GM12878 (cell line): ENCODE measurements around the gene NAV2. TPM values are rescaled to one million over a fixed set of nuclear protein-coding genes. Genes with fewer than 3 reads are reported as not detected.
A peak's percentile ranks its signal among the peaks of the same experiment; 100 is the strongest.

Experiments
- ATAC-seq: fragments of 200-7000 bp; cut with Tn5 transposase; 3 replicates; pipeline ENCODE4 v1.9.1; 2020; ENCODE audit warnings: mild to moderate bottlenecking, moderate library complexity
- BruUV-seq: library from RNA; stranded (reverse); fragments of 400-500 nt; replicated peaks from 2 replicates; lab custom pipeline; 2021; lab: Mats Ljungman, UMichigan
- CTCF ChIA-PET: fragments of 300-600 bp; sonication (Branson Sonifier 250); formaldehyde crosslinking; extraction: SDS; loops from one replicate; lab custom pipeline; 2021; ENCODE audit warnings: inconsistent platforms; lab: Yijun Ruan, JAX
- POLR2A ChIA-PET: fragments of 350-600 bp; formaldehyde crosslinking; extraction: SDS; loops from one replicate; lab custom pipeline; 2021; ENCODE audit warnings: inconsistent platforms; lab: Charles Lee
- RAD21 ChIA-PET: fragments of 300-600 bp; sonication (Branson Sonifier 250); formaldehyde crosslinking; loops from one replicate; lab custom pipeline; 2023; ENCODE audit warnings: antibody characterized with exemption; ENCODE audit not compliant: unreplicated experiment; lab: Charles Lee
- SMC1A ChIA-PET: fragments of 300-600 bp; sonication (Branson Sonifier 250); formaldehyde crosslinking; loops from one replicate; lab custom pipeline; 2023; ENCODE audit not compliant: unreplicated experiment, uncharacterized antibody; lab: Charles Lee
- DNase-seq: peaks from one replicate; pipeline ENCODE4 v3.0.0-alpha.2; 2011; ENCODE audit warnings: low read depth, low spot score
- FAIRE-seq: peaks from 3 replicates; lab custom pipeline; 2011; peaks lifted over from hg19 to GRCh38; lab: Jason Lieb, UNC
- H2AFZ ChIP-seq: 2 replicates; pipeline ENCODE4 v1.6.0; 2011; ENCODE audit warnings: low read depth, low read length, control low read depth; ENCODE audit not compliant: control insufficient read depth
- H3K27ac ChIP-seq: 2 replicates; pipeline ENCODE4 v1.5.1; 2011; ENCODE audit warnings: control low read depth; ENCODE audit not compliant: control insufficient read depth, insufficient read depth
- H3K27me3 ChIP-seq, 2 experiments: replicated peaks in 1 of 2; 2 replicates each; pipeline versions ENCODE4 v1.6.0 to v1.6.1; 2011; ENCODE audit warnings: low read length in 1 of 2; ENCODE audit not compliant: control insufficient read depth in 2 of 2, insufficient read depth in 2 of 2
- H3K36me3 ChIP-seq, 2 experiments: 2 replicates each; pipeline ENCODE4 v1.5.1; 2011; ENCODE audit warnings: low read length in 1 of 2; ENCODE audit not compliant: control insufficient read depth in 2 of 2, insufficient read depth in 2 of 2
- H3K4me1 ChIP-seq: 2 replicates; pipeline ENCODE4 v1.6.1; 2011; ENCODE audit warnings: mild to moderate bottlenecking, low read length, moderate library complexity, mixed read lengths; ENCODE audit not compliant: control insufficient read depth, insufficient read depth
- H3K4me2 ChIP-seq: 2 replicates; pipeline ENCODE4 v1.6.0; 2011; ENCODE audit warnings: control low read depth; ENCODE audit not compliant: control insufficient read depth, insufficient read depth
- H3K4me3 ChIP-seq: fragments of 200-600 bp; sonication (generic); 2 replicates; pipeline ENCODE4 v1.5.1; 2016
- H3K79me2 ChIP-seq: 2 replicates; pipeline ENCODE4 v1.6.0; 2011; ENCODE audit warnings: low read length; ENCODE audit not compliant: control insufficient read depth, insufficient read depth
- H3K9ac ChIP-seq: 2 replicates; pipeline ENCODE4 v1.8.0; 2011; ENCODE audit warnings: low read length, control low read depth, mixed read lengths; ENCODE audit not compliant: control insufficient read depth, insufficient read depth
- H3K9me3 ChIP-seq: replicated peaks from 3 replicates; pipeline ENCODE4 v1.5.1; 2011; ENCODE audit warnings: mild to moderate bottlenecking, low read length; ENCODE audit not compliant: control insufficient read depth, insufficient read depth
- H4K20me1 ChIP-seq: 2 replicates; pipeline ENCODE4 v1.6.0; 2011; ENCODE audit not compliant: control insufficient read depth, insufficient read depth
- BMI1 ChIP-seq: fragments of 450-650 bp; IDR thresholded peaks from 2 replicates; pipeline ENCODE4 v1.6.1; 2016; ENCODE audit warnings: mild to moderate bottlenecking, moderate library complexity, borderline replicate concordance
- CBX5 ChIP-seq: sonication (generic); IDR thresholded peaks from 2 replicates; pipeline ENCODE4 v1.6.1; 2016; ENCODE audit warnings: low read depth, moderate library complexity, mild to moderate bottlenecking, inconsistent platforms
- JUNB ChIP-seq: IDR thresholded peaks from 2 replicates; pipeline ENCODE4 v1.6.1; 2016; ENCODE audit warnings: antibody characterized with exemption, mild to moderate bottlenecking
- RAD21 ChIP-seq: IDR thresholded peaks from 2 replicates; pipeline ENCODE4 v1.6.1; 2011; ENCODE audit warnings: mild to moderate bottlenecking, low read depth, low read length, moderate library complexity; ENCODE audit not compliant: insufficient read depth
- RB1 ChIP-seq: fragments of 450-650 bp; formaldehyde crosslinking; IDR thresholded peaks from 2 replicates; pipeline ENCODE4 v1.6.1; 2017; ENCODE audit warnings: mild to moderate bottlenecking, borderline replicate concordance
- SMC3 ChIP-seq: IDR thresholded peaks from 2 replicates; pipeline ENCODE4 v1.6.1; 2011; ENCODE audit warnings: low read length, improper control_type of control experiment, borderline replicate concordance
- SUPT20H ChIP-seq: IDR thresholded peaks from 2 replicates; pipeline ENCODE4 v1.6.1; 2011; ENCODE audit warnings: low read depth, mild to moderate bottlenecking, low read length, moderate library complexity, borderline replicate concordance; ENCODE audit not compliant: control insufficient read depth
- YY1 ChIP-seq: IDR thresholded peaks from 2 replicates; pipeline ENCODE4 v1.6.1; 2011; ENCODE audit warnings: low read depth, mild to moderate bottlenecking, low read length
- ZBED1 ChIP-seq: IDR thresholded peaks from 2 replicates; pipeline ENCODE4 v1.6.1; 2016; ENCODE audit warnings: borderline replicate concordance
- WGBS: methylation state at CpG from one replicate; pipeline ENCODE4 v1.1.6; 2016; ENCODE audit warnings: low lambda C conversion rate; ENCODE audit not compliant: insufficient replicate concordance, insufficient coverage; ENCODE audit errors: missing lambda C conversion rate; 5-methylcytosine and 5-hydroxymethylcytosine counted together
- in situ Hi-C: fragments of 300-500 bp; cut with MboI; formaldehyde crosslinking; loops from 9 replicates; pipeline ENCODE4 v1.14.3; 2018; ENCODE audit warnings: mixed read lengths
- intact Hi-C: fragments of 100-400 bp; cut with micrococcal nuclease; formaldehyde crosslinking; loops from one replicate; pipeline ENCODE4 v1.14.2; 2022; ENCODE audit not compliant: unreplicated experiment
- polyA plus RNA-seq, 11 experiments: library from polyadenylated mRNA; depleted of rRNA in 4 of 11; unstranded in 6 of 11; stranded (reverse) in 5 of 11; fragments of >200 nt; fragmentation: Nextera tagmentation in 4 of 11; fragmentation: Illumina TruSeq in 1 of 11; extraction: Ambion mirVana in 4 of 11; extraction: Trizol in 1 of 11; gene quantifications; 1 replicate in 1 of 11; 2 replicates in 10 of 11; pipeline versions ENCODE4 v1.2.1 to v1.2.3, GENCODE V29; 2011 to 2016; ENCODE audit warnings: inconsistent platforms in 2 of 11, missing spikeins in 2 of 11, low read depth in 1 of 11
- total RNA-seq, 4 experiments: library from RNA; depleted of rRNA in 3 of 4; stranded (reverse); fragments of >200 nt in 3 of 4; fragmentation: Illumina TruSeq in 1 of 4; extraction: Trizol in 1 of 4; gene quantifications; 2 replicates each; pipeline versions ENCODE4 v1.2.1 to v1.2.3, GENCODE V29; 2013 to 2021
- TF ChIP-seq, protein P1 (sequence below): IDR thresholded peaks from 2 replicates; pipeline ENCODE4 v1.6.1; 2012; ENCODE audit warnings: mild to moderate bottlenecking, low read depth, low read length
- TF ChIP-seq, protein P2 (sequence below): IDR thresholded peaks from 2 replicates; pipeline ENCODE4 v1.6.1; 2011; ENCODE audit warnings: low read depth, low read length, improper control_type of control experiment, borderline replicate concordance
- TF ChIP-seq, protein P3 (sequence below), 3 experiments: IDR thresholded peaks in 2 of 3; conservative IDR thresholded peaks in 1 of 3; 2 replicates each; pipeline ENCODE4 v1.5.1; 2011; ENCODE audit warnings: low read depth in 3 of 3, low read length in 3 of 3, mild to moderate bottlenecking in 3 of 3, control low read depth in 2 of 3, moderate library complexity in 2 of 3, inconsistent platforms in 1 of 3, mixed read lengths in 1 of 3; ENCODE audit not compliant: control insufficient read depth in 2 of 3, insufficient read depth in 1 of 3; ENCODE audit errors: extremely low read depth in 1 of 3

The NAV2 gene
- total and polyA plus RNA-seq, 10 of the 15 experiments (the other 5 are each of a cell fraction or from before 2014, with no cell fraction given): 0.35 to 6.1 (median 1.1) TPM

DNA sequence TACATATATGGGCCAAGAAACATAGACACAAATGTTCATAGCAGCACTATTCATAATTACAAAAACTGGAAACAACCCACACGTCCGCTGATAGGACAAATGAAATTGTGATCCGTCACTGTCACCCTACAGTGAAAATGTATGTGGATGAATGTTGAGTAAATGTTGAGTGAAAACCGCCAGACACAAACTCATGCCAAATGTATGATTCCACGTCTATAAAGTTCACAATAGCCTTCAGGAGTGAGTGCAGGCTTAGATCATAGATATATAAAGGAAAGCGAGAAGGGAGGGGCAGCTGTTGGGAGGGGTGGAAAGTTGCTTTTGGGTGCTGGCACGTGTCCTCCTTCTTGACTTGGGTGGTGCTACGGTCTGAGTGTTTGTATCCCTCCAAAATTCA lies 414.1 kb downstream of the NAV2 start (continued):
- no peak for TF ChIP-seq BMI1
- TF ChIP-seq CBX5: no peak
- TF ChIP-seq SUPT20H: no peak

DNA sequence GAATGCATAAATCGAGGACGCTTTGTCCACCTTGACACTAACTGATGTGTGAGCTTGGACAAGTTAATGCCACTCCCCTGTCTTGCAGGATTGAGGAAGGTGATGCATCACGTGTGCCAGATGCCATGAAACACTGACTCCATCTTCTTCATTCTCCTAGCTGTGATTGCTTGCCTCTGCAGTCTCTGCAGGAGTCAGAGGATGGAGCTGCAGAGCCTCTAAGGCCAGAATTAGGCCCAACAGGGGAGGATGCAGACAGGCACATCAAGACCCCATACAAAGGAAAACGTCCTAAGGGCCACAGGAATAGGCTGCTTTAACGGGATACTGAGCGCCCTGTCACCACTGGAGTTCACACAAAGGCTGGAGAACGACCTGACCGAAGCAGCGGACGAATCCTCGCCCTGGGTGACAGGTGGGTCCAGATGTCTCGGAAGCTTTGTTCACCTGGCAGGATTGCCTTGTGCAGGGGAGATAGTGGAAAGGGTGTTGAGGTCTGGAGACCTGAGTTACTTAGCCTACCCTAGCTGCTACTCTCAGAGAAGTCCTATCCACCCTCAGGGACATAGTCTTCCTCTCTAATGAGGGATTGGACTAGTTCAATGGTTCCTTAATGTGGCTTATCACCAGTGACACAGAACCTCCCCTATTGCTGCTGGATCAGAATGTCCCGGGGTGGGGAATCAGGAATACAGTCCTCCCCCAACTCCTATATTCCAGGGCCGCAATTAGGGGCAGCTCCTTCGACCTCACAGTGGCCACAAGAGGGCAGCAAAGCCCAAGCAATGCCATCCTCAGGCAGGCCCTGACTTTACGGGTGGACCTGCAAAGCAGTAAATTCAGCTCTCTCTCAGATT lies 415.3 kb downstream of the NAV2 start:
- DNase-seq (no peak), ATAC-seq (peak; percentile 94), FAIRE-seq (peak; percentile 92)
- intact Hi-C loops (loop anchor here (1.0 to 10.0 kb wide), 7 partner anchors 176 to 544 kb away; no protein-coding TSS in a partner anchor), in situ Hi-C loops (loop anchor here (5.0 kb wide), 2 partner anchors 224 to 484 kb away; no protein-coding TSS in a partner anchor)
- H4K20me1 ChIP-seq: 0 out of 2 replicates have a peak, but pooled peaks cover 3% of the 10 kb centered on the region
- ChIA-PET RAD21 (interaction anchor here (0.5 to 4.0 kb wide), 25 partner anchors 9 to 570 kb away, joined by 3 to 46 read pairs (median 4); no protein-coding TSS in a partner anchor), CTCF (interaction anchor here (0.6 to 4.0 kb wide), 62 partner anchors 9 to 1384 kb away, joined by 3 to 131 read pairs (median 4); no protein-coding TSS in a partner anchor), POLR2A (no interaction called here), SMC1A (interaction anchor here (0.6 to 3.3 kb wide), 22 partner anchors 13 to 1057 kb away, joined by 3 to 56 read pairs (median 3); no protein-coding TSS in a partner anchor)
- no peak overlapping the region for H2AFZ ChIP-seq
- no peaks in the 10 kb centered on the region for H3K9me3 ChIP-seq
- no TSS peak for BruUV-seq
- H3K9ac ChIP-seq: no peak overlapping the region
- H3K36me3 ChIP-seq: no peaks in the 10 kb centered on the region
- H3K27me3 ChIP-seq: peaks cover 1 to 7% of the 10 kb centered on the region in 2 experiments; a peak in 3 of 4 replicates
- TF ChIP-seq YY1 (peak; percentile 48; the same call in 1 of the 2 replicates), RAD21 (peak; percentile 98), RB1 (peak; percentile 50; the same call in 1 of the 2 replicates), JUNB (no peak), ZBED1 (no peak), SMC3 (peak; percentile 83)
- TF ChIP-seq, protein P1, sequence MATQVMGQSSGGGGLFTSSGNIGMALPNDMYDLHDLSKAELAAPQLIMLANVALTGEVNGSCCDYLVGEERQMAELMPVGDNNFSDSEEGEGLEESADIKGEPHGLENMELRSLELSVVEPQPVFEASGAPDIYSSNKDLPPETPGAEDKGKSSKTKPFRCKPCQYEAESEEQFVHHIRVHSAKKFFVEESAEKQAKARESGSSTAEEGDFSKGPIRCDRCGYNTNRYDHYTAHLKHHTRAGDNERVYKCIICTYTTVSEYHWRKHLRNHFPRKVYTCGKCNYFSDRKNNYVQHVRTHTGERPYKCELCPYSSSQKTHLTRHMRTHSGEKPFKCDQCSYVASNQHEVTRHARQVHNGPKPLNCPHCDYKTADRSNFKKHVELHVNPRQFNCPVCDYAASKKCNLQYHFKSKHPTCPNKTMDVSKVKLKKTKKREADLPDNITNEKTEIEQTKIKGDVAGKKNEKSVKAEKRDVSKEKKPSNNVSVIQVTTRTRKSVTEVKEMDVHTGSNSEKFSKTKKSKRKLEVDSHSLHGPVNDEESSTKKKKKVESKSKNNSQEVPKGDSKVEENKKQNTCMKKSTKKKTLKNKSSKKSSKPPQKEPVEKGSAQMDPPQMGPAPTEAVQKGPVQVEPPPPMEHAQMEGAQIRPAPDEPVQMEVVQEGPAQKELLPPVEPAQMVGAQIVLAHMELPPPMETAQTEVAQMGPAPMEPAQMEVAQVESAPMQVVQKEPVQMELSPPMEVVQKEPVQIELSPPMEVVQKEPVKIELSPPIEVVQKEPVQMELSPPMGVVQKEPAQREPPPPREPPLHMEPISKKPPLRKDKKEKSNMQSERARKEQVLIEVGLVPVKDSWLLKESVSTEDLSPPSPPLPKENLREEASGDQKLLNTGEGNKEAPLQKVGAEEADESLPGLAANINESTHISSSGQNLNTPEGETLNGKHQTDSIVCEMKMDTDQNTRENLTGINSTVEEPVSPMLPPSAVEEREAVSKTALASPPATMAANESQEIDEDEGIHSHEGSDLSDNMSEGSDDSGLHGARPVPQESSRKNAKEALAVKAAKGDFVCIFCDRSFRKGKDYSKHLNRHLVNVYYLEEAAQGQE: no peak
- TF ChIP-seq, protein P2, sequence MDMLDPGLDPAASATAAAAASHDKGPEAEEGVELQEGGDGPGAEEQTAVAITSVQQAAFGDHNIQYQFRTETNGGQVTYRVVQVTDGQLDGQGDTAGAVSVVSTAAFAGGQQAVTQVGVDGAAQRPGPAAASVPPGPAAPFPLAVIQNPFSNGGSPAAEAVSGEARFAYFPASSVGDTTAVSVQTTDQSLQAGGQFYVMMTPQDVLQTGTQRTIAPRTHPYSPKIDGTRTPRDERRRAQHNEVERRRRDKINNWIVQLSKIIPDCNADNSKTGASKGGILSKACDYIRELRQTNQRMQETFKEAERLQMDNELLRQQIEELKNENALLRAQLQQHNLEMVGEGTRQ: no peak
- TF ChIP-seq, protein P3, sequence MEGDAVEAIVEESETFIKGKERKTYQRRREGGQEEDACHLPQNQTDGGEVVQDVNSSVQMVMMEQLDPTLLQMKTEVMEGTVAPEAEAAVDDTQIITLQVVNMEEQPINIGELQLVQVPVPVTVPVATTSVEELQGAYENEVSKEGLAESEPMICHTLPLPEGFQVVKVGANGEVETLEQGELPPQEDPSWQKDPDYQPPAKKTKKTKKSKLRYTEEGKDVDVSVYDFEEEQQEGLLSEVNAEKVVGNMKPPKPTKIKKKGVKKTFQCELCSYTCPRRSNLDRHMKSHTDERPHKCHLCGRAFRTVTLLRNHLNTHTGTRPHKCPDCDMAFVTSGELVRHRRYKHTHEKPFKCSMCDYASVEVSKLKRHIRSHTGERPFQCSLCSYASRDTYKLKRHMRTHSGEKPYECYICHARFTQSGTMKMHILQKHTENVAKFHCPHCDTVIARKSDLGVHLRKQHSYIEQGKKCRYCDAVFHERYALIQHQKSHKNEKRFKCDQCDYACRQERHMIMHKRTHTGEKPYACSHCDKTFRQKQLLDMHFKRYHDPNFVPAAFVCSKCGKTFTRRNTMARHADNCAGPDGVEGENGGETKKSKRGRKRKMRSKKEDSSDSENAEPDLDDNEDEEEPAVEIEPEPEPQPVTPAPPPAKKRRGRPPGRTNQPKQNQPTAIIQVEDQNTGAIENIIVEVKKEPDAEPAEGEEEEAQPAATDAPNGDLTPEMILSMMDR (IDR thresholded peaks at IDR 0.05 in 2 of 3, conservative IDR thresholded peaks at IDR 0.05 in 1 of 3; ENCODE audit: control insufficient read depth in 2 of 3, extremely low read depth in 1 of 3, insufficient read depth in 1 of 3, low read depth in 3 of 3, low read length in 3 of 3): peak; percentile 84 to 96 (median 87); a peak in 5 of 6 replicates
- H3K27ac ChIP-seq: no peak overlapping the region
- no peak overlapping the region for H3K4me2 ChIP-seq
- no peak overlapping the region for H3K4me3 ChIP-seq
- H3K79me2 ChIP-seq: no peaks in the 10 kb centered on the region
- 41% methylated on average over 16 of the region's 16 CpGs for WGBS
- H3K4me1 ChIP-seq: no peaks in the 10 kb centered on the region
